HL-60/S4 (cell line): ENCODE measurements around the gene ZNF467.

Experiments
- in situ Hi-C: fragments of 300-500 bp; cut with MboI; formaldehyde crosslinking; loops from 2 replicates; pipeline ENCODE4 v1.14.3; 2022; ENCODE audit warnings: low sequenced_read_pairs

The ZNF467 gene

GRCh38 chr7:149729983-149730801 is 43.2 kb downstream of the ZNF467 start:
- in situ Hi-C loops = no loop called here

GRCh38 chr7:149729586-149729982 is 43.8 kb downstream of the ZNF467 start:
- in situ Hi-C loops = no loop called here

- in situ Hi-C loops = no loop called here
Observed at GRCh38 chr7:149728491-149729375, 44.7 kb downstream of the ZNF467 start.

GRCh38 chr7:149727899-149728476 is 45.4 kb downstream of the ZNF467 start:
- in situ Hi-C loops = no loop called here

GRCh38 chr7:149727053-149727898 is 46.1 kb downstream of the ZNF467 start:
- in situ Hi-C loops = no loop called here

GRCh38 chr7:149725916-149726315 is 47.5 kb downstream of the ZNF467 start:
- in situ Hi-C loops = no loop called here

- in situ Hi-C loops = no loop called here
Observed at GRCh38 chr7:149725426-149725821, 48.0 kb downstream of the ZNF467 start.

GRCh38 chr7:149724661-149725425 is 48.5 kb downstream of the ZNF467 start:
- in situ Hi-C loops = no loop called here

GRCh38 chr7:149723795-149724495 is 49.4 kb downstream of the ZNF467 start:
- in situ Hi-C loops = no loop called here

- in situ Hi-C loops = no loop called here
Observed at GRCh38 chr7:149723082-149723767, 50.2 kb downstream of the ZNF467 start.

- in situ Hi-C loops = no loop called here
Observed at GRCh38 chr7:149722356-149722957, 50.9 kb downstream of the ZNF467 start.

GRCh38 chr7:149721084-149721601 is 52.2 kb downstream of the ZNF467 start:
- in situ Hi-C loops = no loop called here

GRCh38 chr7:149720372-149721083 is 52.9 kb downstream of the ZNF467 start:
- in situ Hi-C loops = no loop called here

GRCh38 chr7:149719912-149720335 is 53.5 kb downstream of the ZNF467 start:
- in situ Hi-C loops = no loop called here

GRCh38 chr7:149719050-149719899 is 54.1 kb downstream of the ZNF467 start:
- in situ Hi-C loops = no loop called here

- in situ Hi-C loops = no loop called here
Observed at GRCh38 chr7:149718730-149719049, 54.7 kb downstream of the ZNF467 start.

- in situ Hi-C loops = no loop called here
Observed at GRCh38 chr7:149717481-149717880, 55.9 kb downstream of the ZNF467 start.
